Neural cell (in vitro differentiated cells): ENCODE measurements around the gene ATP5F1C. TPM values are rescaled to one million over a fixed set of nuclear protein-coding genes. Genes with fewer than 3 reads are reported as not detected.

Source experiments
- H2AFZ ChIP-seq: fragments of 200-600, 300-800 bp; sonication (generic), shearing (Covaris generic); 2 replicates; pipeline ENCODE4 v1.6.0; 2014; ENCODE audit warnings: low read depth, mild to moderate bottlenecking, antibody characterized with exemption, low read length, moderate library complexity
- H3F3A ChIP-seq: fragments of 200-600 bp; shearing (Covaris generic); 2 replicates; pipeline ENCODE4 v1.6.1; 2016; ENCODE audit warnings: mild to moderate bottlenecking, moderate library complexity, mixed read lengths, antibody characterized with exemption, low read length; ENCODE audit not compliant: insufficient read depth, poor library complexity, severe bottlenecking
- H3K27ac ChIP-seq: fragments of 200-600, 300-800 bp; sonication (generic), shearing (Covaris generic); 2 replicates; pipeline ENCODE4 v1.5.1; 2014; ENCODE audit warnings: mild to moderate bottlenecking, low read length, moderate library complexity
- H3K27me3 ChIP-seq: fragments of 300-800, 200-600 bp; sonication (generic), shearing (Covaris generic); 2 replicates; pipeline ENCODE4 v1.6.0; 2014; ENCODE audit warnings: mild to moderate bottlenecking, low read depth, low read length, moderate library complexity; ENCODE audit not compliant: insufficient read depth
- H3K36me3 ChIP-seq: fragments of 300-800, 200-600 bp; sonication (generic), shearing (Covaris generic); 2 replicates; pipeline ENCODE4 v1.5.1; 2014; ENCODE audit warnings: mild to moderate bottlenecking, antibody characterized with exemption, low read length, moderate library complexity; ENCODE audit not compliant: insufficient read depth
- H3K4me2 ChIP-seq: fragments of 300-800, 200-600 bp; sonication (generic), shearing (Covaris generic); 2 replicates; pipeline ENCODE4 v1.6.0; 2014; ENCODE audit warnings: mild to moderate bottlenecking, low read length
- H3K4me3 ChIP-seq: fragments of 300-800, 200-600 bp; sonication (generic), shearing (Covaris generic); 2 replicates; pipeline ENCODE4 v1.5.1; 2014; ENCODE audit warnings: mild to moderate bottlenecking, low read length, moderate library complexity
- H3K79me2 ChIP-seq: fragments of 200-600 bp; shearing (Covaris generic); replicated peaks from 2 replicates; pipeline ENCODE4 v1.6.0; 2014; ENCODE audit warnings: mild to moderate bottlenecking, low read length, moderate library complexity; ENCODE audit not compliant: insufficient read depth
- H3K9ac ChIP-seq: fragments of 300-800, 200-600 bp; sonication (generic), shearing (Covaris generic); 2 replicates; pipeline ENCODE4 v1.6.1; 2016; ENCODE audit warnings: mild to moderate bottlenecking, low read length, mixed read lengths
- H3K9me2 ChIP-seq: fragments of 200-600 bp; shearing (Covaris generic); 2 replicates; pipeline ENCODE4 v1.6.1; 2016; ENCODE audit warnings: mild to moderate bottlenecking, low read length, mixed read lengths; ENCODE audit not compliant: insufficient read depth
- H3K9me3 ChIP-seq: fragments of 200-600, 300-800 bp; sonication (generic), shearing (Covaris generic); 2 replicates; pipeline ENCODE4 v1.6.1; 2016; ENCODE audit warnings: mild to moderate bottlenecking, mixed run types, low read length, moderate library complexity, mixed read lengths
- H4K20me1 ChIP-seq: fragments of 200-600 bp; shearing (Covaris generic); 2 replicates; pipeline ENCODE4 v1.6.1; 2016; ENCODE audit warnings: mild to moderate bottlenecking, mixed run types; ENCODE audit not compliant: insufficient read depth
- EP300 ChIP-seq: fragments of 450-650 bp; conservative IDR thresholded peaks from 2 replicates; pipeline ENCODE4 v1.6.1; 2014; ENCODE audit warnings: antibody characterized with exemption, mild to moderate bottlenecking, moderate library complexity; ENCODE audit not compliant: poor library complexity, severe bottlenecking
- EZH2 ChIP-seq: fragments of 200-600, 300-800 bp; shearing (Covaris generic), sonication (generic); IDR thresholded peaks from 2 replicates; pipeline ENCODE4 v1.6.1; 2014; ENCODE audit warnings: antibody characterized with exemption, low read length, borderline replicate concordance, mild to moderate bottlenecking; ENCODE audit not compliant: insufficient read depth, poor library complexity, severe bottlenecking
- MXI1 ChIP-seq: fragments of 450-650 bp; conservative IDR thresholded peaks from 2 replicates; pipeline ENCODE4 v1.6.1; 2014; ENCODE audit warnings: antibody characterized with exemption, mild to moderate bottlenecking; ENCODE audit not compliant: poor library complexity, severe bottlenecking
- POLR2AphosphoS5 ChIP-seq: IDR thresholded peaks from 2 replicates; pipeline ENCODE4 v1.6.1; 2012
- RAD21 ChIP-seq: fragments of 450-650 bp; conservative IDR thresholded peaks from 2 replicates; pipeline ENCODE4 v1.6.1; 2014; ENCODE audit warnings: antibody characterized with exemption, mild to moderate bottlenecking, moderate library complexity
- SMC3 ChIP-seq: fragments of 450-650 bp; conservative IDR thresholded peaks from 2 replicates; pipeline ENCODE4 v1.6.1; 2014; ENCODE audit warnings: antibody characterized with exemption, mild to moderate bottlenecking, moderate library complexity; ENCODE audit not compliant: poor library complexity
- TAF1 ChIP-seq: IDR thresholded peaks from 2 replicates; pipeline ENCODE4 v1.6.1; 2012; ENCODE audit warnings: low read depth
- polyA plus RNA-seq: library from polyadenylated mRNA; depleted of rRNA; stranded (reverse); fragments of >200 nt; gene quantifications from 2 replicates; pipeline ENCODE4 v1.2.3, GENCODE V29; 2014
- TF ChIP-seq, protein P1 (sequence below): fragments of 450-650 bp; IDR thresholded peaks from 2 replicates; pipeline ENCODE4 v1.5.1; 2014; ENCODE audit warnings: antibody characterized with exemption, mild to moderate bottlenecking, moderate library complexity; ENCODE audit not compliant: poor library complexity, severe bottlenecking
- TF ChIP-seq, protein P2 (sequence below): IDR thresholded peaks from 2 replicates; pipeline ENCODE4 v1.6.1; 2012; ENCODE audit warnings: borderline replicate concordance

ATP5F1C gene
- polyA plus RNA-seq, 1 donor from 2014 or later, result 497 TPM

- Histone ChIP-seq H3K36me3 (peaks cover 15% of the 10 kb centered on the region), H3F3A (no peaks in the 10 kb centered on the region), H2AFZ (no peak overlapping the region), H4K20me1 (peaks cover 4% of the 10 kb centered on the region), H3K4me3 (no peak overlapping the region), H3K9ac (no peak overlapping the region), H3K9me2 (no peaks in the 10 kb centered on the region), H3K4me2 (no peak overlapping the region), H3K79me2 (peaks cover 31% of the 10 kb centered on the region), H3K27me3 (no peaks in the 10 kb centered on the region), H3K27ac (no peak overlapping the region), H3K9me3 (no peaks in the 10 kb centered on the region)
- TF ChIP-seq RAD21, result no peak
- no peak for TF ChIP-seq EZH2
Observed at GRCh38 chr10:7797582-7797981, 9.6 kb downstream of the ATP5F1C start.

DNA sequence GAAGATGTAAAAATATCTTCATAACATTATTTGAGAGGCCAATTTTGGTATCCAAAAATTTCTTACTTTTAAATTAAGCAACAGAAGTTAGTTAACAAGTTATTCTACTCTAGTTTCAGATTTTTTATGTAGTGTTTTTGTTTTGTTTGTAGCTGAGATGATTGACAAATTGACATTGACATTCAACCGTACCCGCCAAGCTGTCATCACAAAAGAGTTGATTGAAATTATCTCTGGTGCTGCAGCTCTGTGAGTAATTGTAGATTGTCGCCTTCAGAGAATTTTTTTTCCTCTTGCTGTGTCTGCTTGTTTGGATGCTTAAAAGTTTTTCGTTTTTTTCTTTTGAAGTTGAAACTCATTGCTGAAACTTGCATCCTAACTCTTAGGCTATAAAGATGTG is 14.6 kb downstream of the ATP5F1C start:
- H3K79me2 ChIP-seq, result no peaks in the 10 kb centered on the region
- H3K4me3 ChIP-seq, result no peak overlapping the region
- H3K9me3 ChIP-seq, result no peaks in the 10 kb centered on the region
- no peak overlapping the region for H3K27ac ChIP-seq
- TF ChIP-seq RAD21, result no peak
- TF ChIP-seq EP300, result peak; percentile 70
- peak; percentile 24 for TF ChIP-seq POLR2AphosphoS5
- no peak for TF ChIP-seq MXI1
- no peak overlapping the region for H3K9ac ChIP-seq
- H2AFZ ChIP-seq, result no peak overlapping the region
- no peaks in the 10 kb centered on the region for H3F3A ChIP-seq
- peaks cover 31% of the 10 kb centered on the region for H3K36me3 ChIP-seq
- H3K4me2 ChIP-seq, result no peak overlapping the region
- no peaks in the 10 kb centered on the region for H4K20me1 ChIP-seq
- H3K9me2 ChIP-seq, result no peaks in the 10 kb centered on the region
- H3K27me3 ChIP-seq, result no peaks in the 10 kb centered on the region

DNA sequence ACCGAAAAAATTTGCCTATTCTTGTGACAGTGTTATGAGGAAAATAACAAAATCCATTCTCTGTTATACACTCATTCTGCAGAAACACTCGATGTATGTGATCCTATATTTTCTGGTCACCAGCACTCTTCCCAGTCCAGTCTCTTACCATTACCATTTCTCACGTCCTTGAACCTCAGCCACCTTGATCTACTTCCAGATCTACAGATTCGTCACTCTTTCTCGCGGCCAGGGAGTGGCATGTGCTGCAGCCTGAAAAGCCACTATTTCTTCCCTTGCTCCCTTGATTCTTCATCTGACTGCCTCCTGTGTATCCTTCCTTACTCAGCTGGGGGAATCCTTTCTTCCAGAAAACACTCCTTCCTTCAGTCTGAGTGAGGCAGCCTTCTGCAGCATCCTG is 16.2 kb downstream of the ATP5F1C start:
- Histone ChIP-seq H3F3A (no peaks in the 10 kb centered on the region), H3K9me3 (no peaks in the 10 kb centered on the region), H3K9ac (no peak overlapping the region), H3K4me2 (no peak overlapping the region), H3K27me3 (no peaks in the 10 kb centered on the region), H3K36me3 (peaks cover 31% of the 10 kb centered on the region), H3K79me2 (no peaks in the 10 kb centered on the region), H3K4me3 (no peak overlapping the region), H3K9me2 (no peaks in the 10 kb centered on the region), H4K20me1 (no peaks in the 10 kb centered on the region), H3K27ac (no peak overlapping the region), H2AFZ (no peak overlapping the region)
- TF ChIP-seq EP300, result no peak
- no peak for TF ChIP-seq RAD21
- no peak for TF ChIP-seq POLR2AphosphoS5
- TF ChIP-seq, protein P1, sequence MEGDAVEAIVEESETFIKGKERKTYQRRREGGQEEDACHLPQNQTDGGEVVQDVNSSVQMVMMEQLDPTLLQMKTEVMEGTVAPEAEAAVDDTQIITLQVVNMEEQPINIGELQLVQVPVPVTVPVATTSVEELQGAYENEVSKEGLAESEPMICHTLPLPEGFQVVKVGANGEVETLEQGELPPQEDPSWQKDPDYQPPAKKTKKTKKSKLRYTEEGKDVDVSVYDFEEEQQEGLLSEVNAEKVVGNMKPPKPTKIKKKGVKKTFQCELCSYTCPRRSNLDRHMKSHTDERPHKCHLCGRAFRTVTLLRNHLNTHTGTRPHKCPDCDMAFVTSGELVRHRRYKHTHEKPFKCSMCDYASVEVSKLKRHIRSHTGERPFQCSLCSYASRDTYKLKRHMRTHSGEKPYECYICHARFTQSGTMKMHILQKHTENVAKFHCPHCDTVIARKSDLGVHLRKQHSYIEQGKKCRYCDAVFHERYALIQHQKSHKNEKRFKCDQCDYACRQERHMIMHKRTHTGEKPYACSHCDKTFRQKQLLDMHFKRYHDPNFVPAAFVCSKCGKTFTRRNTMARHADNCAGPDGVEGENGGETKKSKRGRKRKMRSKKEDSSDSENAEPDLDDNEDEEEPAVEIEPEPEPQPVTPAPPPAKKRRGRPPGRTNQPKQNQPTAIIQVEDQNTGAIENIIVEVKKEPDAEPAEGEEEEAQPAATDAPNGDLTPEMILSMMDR, result no peak
- no peak for TF ChIP-seq SMC3
- no peak for TF ChIP-seq TAF1
- TF ChIP-seq MXI1, result no peak
- TF ChIP-seq, protein P2, sequence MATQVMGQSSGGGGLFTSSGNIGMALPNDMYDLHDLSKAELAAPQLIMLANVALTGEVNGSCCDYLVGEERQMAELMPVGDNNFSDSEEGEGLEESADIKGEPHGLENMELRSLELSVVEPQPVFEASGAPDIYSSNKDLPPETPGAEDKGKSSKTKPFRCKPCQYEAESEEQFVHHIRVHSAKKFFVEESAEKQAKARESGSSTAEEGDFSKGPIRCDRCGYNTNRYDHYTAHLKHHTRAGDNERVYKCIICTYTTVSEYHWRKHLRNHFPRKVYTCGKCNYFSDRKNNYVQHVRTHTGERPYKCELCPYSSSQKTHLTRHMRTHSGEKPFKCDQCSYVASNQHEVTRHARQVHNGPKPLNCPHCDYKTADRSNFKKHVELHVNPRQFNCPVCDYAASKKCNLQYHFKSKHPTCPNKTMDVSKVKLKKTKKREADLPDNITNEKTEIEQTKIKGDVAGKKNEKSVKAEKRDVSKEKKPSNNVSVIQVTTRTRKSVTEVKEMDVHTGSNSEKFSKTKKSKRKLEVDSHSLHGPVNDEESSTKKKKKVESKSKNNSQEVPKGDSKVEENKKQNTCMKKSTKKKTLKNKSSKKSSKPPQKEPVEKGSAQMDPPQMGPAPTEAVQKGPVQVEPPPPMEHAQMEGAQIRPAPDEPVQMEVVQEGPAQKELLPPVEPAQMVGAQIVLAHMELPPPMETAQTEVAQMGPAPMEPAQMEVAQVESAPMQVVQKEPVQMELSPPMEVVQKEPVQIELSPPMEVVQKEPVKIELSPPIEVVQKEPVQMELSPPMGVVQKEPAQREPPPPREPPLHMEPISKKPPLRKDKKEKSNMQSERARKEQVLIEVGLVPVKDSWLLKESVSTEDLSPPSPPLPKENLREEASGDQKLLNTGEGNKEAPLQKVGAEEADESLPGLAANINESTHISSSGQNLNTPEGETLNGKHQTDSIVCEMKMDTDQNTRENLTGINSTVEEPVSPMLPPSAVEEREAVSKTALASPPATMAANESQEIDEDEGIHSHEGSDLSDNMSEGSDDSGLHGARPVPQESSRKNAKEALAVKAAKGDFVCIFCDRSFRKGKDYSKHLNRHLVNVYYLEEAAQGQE, result no peak
- no peak for TF ChIP-seq EZH2
